Skeletal muscle tissue (tissue), 4 donors: ENCODE measurements around the gene ITSN2. TPM values are rescaled to one million over a fixed set of nuclear protein-coding genes. Genes with fewer than 3 reads are reported as not detected.

Experiments used
- H3K27ac ChIP-seq: one replicate; pipeline ENCODE4 v1.7.0; 2013; ENCODE audit warnings: mild to moderate bottlenecking, low read depth, low read length, inconsistent platforms
- H3K27me3 ChIP-seq, 3 donors: one replicate each; pipeline ENCODE4 v1.7.0; 2013; ENCODE audit warnings: low read length in 3 of 3; ENCODE audit not compliant: control insufficient read depth in 3 of 3, insufficient read depth in 3 of 3
- H3K36me3 ChIP-seq, 3 donors: one replicate each; pipeline ENCODE4 v1.7.0; 2013; ENCODE audit warnings: low read length in 3 of 3; ENCODE audit not compliant: control insufficient read depth in 3 of 3, insufficient read depth in 3 of 3
- H3K4me1 ChIP-seq, 3 donors: one replicate each; pipeline ENCODE4 v1.7.0; 2013; ENCODE audit warnings: low read length in 3 of 3, mild to moderate bottlenecking in 3 of 3; ENCODE audit not compliant: control insufficient read depth in 3 of 3, insufficient read depth in 3 of 3
- H3K4me3 ChIP-seq, 3 donors: one replicate each; pipeline ENCODE4 v1.7.0; 2013; ENCODE audit warnings: low read length in 3 of 3
- H3K9ac ChIP-seq, 3 donors: one replicate each; pipeline ENCODE4 v1.7.0; 2013; ENCODE audit warnings: low read length in 3 of 3, mild to moderate bottlenecking in 3 of 3, moderate library complexity in 2 of 3, low read depth in 1 of 3
- H3K9me3 ChIP-seq, 3 donors: one replicate each; pipeline ENCODE4 v1.7.0; 2013; ENCODE audit warnings: low read length in 3 of 3; ENCODE audit not compliant: control insufficient read depth in 3 of 3
- total RNA-seq: library from RNA; depleted of rRNA; stranded (reverse); fragments of >200 nt; gene quantifications from one replicate; pipeline ENCODE4 v1.2.3, GENCODE V29; 2014
- donor health status: Osteomylitis.

Gene ITSN2
- total RNA-seq, 1 donor from 2014 or later = 17.2 TPM

DNA sequence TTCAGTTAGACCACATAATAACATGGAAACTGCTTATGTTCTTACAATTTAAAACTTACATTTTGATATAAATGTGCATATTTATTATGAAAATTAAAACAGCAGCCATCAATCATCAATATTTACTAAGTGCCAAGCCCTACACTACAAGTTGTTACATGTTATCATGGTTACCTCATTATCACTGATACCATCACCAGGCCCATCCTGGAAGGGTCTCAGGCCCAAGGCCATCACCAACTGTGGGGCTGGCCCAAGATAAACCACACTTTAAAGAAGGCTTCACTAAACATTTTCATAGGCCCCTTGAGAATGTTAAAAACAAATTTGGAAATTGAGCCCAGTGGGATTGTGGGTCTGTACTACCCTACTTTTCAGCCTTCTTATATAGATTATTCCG lies 6.4 kb downstream of the ITSN2 start:
- H3K36me3 ChIP-seq = no peaks in the 10 kb centered on the region
- H3K9ac ChIP-seq = no peak overlapping the region
- no peak overlapping the region for H3K4me3 ChIP-seq
- H3K4me1 ChIP-seq = peaks cover 9 to 20% (median 15%) of the 10 kb centered on the region in 3 donors
- no peaks in the 10 kb centered on the region for H3K27me3 ChIP-seq
- no peak overlapping the region for H3K27ac ChIP-seq
- H3K9me3 ChIP-seq = no peaks in the 10 kb centered on the region

DNA sequence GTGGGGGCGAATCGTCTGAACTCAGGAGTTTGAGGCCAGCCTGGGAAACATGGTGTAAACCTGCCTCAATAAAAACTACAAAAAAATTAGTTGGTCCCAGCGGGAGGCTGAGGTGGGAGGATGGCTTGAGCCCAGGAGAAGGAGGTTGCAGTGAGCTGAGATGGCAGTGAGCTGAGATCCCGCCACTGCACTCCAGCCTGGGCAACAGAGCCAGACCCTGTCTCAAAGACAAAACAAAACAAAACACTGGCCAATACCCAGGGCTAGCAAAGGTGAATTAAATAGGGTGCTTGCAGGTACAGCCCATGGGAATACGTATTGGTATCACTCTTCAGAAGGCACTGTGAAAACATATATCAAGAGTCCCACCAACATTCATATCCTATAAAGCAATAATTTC lies 7.0 kb downstream of the ITSN2 start:
- no peaks in the 10 kb centered on the region for H3K36me3 ChIP-seq
- H3K4me1 ChIP-seq = peaks cover 9 to 20% (median 10%) of the 10 kb centered on the region in 3 donors
- no peaks in the 10 kb centered on the region for H3K9me3 ChIP-seq
- no peak overlapping the region for H3K4me3 ChIP-seq
- H3K9ac ChIP-seq = no peak overlapping the region
- no peaks in the 10 kb centered on the region for H3K27me3 ChIP-seq
- H3K27ac ChIP-seq = no peak overlapping the region

DNA sequence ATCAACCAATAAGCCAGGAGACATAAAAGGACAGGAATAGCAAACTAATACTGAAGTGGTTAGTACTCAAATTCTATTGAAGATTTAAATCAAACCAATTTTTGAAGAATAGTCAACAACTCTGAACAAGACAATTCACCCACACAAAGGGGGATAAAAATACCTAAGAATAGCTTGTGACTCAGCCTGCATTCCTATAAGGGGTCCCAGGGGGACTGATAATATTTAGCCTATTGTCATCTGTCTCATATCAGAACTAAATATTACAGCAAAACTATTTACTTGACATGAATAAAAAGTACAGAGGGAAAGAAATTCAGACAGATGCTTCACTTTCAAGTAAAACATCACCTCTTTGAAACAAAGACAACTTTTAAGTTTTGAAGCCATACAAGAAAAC lies 7.7 kb downstream of the ITSN2 start:
- Histone ChIP-seq H3K9me3 (no peaks in the 10 kb centered on the region), H3K4me1 (peaks cover 9 to 20% (median 10%) of the 10 kb centered on the region in 3 donors), H3K27ac (no peak overlapping the region), H3K4me3 (no peak overlapping the region), H3K27me3 (no peaks in the 10 kb centered on the region), H3K36me3 (no peaks in the 10 kb centered on the region), H3K9ac (no peak overlapping the region)

DNA sequence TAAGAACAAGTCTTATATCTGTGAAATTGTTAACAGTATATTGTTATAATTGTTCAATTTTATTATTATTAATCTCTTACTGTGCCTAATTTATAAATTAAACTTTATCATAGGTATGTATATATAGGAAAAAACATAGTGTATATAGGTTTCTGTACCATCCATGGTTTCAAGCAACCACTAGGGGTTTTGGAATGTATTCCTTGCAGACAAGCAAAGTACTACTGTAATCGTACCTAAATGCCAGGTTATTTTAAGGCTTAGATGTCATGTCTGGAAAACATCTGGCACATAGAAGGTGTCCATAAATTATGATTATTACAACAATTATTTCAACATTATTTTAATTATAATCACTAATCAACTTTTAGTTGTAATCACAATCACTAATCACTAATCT lies 8.4 kb downstream of the ITSN2 start:
- no peak overlapping the region for H3K4me3 ChIP-seq
- no peak overlapping the region for H3K9ac ChIP-seq
- no peaks in the 10 kb centered on the region for H3K36me3 ChIP-seq
- no peaks in the 10 kb centered on the region for H3K9me3 ChIP-seq
- no peaks in the 10 kb centered on the region for H3K27me3 ChIP-seq
- peaks cover 9 to 20% (median 10%) of the 10 kb centered on the region in 3 donors for H3K4me1 ChIP-seq
- no peak overlapping the region for H3K27ac ChIP-seq

DNA sequence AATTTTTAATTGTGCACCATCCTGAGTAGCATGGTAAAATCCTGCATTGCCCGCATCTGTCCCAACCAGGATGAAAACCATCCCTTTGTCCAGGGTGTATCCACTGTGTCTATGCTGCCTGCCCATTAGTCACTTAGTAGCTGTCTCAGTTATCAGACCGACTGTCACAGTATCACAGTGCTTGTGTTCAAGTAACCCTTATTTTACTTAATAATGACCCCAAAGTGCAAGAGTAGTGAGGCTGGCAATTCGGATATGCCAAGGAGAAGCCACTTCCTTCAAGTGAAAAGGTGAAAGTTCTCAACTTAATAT lies 8.8 kb downstream of the ITSN2 start:
- H3K27ac ChIP-seq = no peak overlapping the region
- no peaks in the 10 kb centered on the region for H3K9me3 ChIP-seq
- no peaks in the 10 kb centered on the region for H3K36me3 ChIP-seq
- peaks cover 9 to 20% (median 10%) of the 10 kb centered on the region in 3 donors for H3K4me1 ChIP-seq
- H3K27me3 ChIP-seq = no peaks in the 10 kb centered on the region
- peak overlapping the region in 1 of 3 donors; percentile 3 for H3K9ac ChIP-seq
- H3K4me3 ChIP-seq = peak overlapping the region in 1 of 3 donors; percentile 36

DNA sequence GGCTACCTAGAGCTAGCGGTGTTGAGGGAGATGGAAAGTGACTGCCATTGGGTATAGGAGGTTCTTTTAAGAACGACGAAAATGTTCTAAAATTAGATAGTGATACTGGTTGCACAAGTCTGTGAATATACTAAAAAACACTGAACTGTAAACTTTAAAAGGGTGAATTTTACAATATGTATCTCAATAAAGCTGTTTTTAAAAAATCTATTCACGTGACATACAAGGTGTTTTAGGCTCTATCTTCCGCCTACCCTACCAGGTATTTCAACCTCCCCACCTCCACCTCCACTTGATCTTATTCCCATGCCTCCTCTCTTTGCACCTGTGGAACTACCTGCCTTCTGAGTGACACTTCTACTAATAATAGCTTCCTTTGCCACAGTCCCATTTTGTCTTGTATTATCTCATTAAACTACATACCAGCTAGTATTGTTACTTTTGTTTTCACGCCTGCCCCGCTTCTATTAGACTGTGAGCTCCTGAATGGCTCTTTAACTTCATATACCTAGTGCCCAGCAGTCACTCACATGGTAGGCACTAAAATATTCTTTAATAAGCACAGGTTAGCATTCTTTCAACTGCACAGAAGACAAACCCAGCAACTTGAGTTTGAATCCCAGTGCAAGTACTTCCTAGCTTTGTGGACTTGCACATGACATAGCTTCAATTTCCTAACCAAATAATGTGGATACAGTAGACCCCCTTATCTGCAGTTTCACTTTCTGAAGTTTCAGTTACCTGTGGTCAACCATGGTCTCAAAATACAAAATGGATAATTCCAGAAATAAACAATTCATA lies 9.3 kb downstream of the ITSN2 start:
- Histone ChIP-seq H3K27me3 (no peaks in the 10 kb centered on the region), H3K9me3 (no peaks in the 10 kb centered on the region), H3K4me3 (peak overlapping the region in 1 of 3 donors; percentile 36), H3K27ac (no peak overlapping the region), H3K9ac (peak overlapping the region in 1 of 3 donors; percentile 3), H3K4me1 (peaks cover 9 to 20% (median 10%) of the 10 kb centered on the region in 3 donors), H3K36me3 (no peaks in the 10 kb centered on the region)

DNA sequence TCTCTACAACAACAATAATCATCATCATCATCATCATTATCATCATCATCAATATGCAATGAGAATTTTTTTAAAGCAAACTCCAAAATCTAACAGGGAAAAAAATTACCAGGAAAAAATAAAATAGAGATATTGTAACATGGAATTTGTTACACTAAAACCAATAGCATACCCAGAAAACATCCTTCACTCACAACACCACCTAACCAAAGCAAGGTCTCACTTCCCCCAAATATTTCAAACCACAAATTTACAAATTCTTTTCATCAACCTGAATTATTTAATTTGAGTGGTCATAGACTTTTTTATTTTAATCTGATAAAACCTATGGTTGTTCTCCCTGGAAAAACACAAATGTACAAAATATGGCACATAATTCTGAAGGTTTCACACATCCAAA lies 11.2 kb downstream of the ITSN2 start:
- Histone ChIP-seq H3K4me3 (no peak overlapping the region), H3K9me3 (no peaks in the 10 kb centered on the region), H3K27ac (no peak overlapping the region), H3K27me3 (no peaks in the 10 kb centered on the region), H3K36me3 (no peaks in the 10 kb centered on the region), H3K9ac (no peak overlapping the region), H3K4me1 (peaks cover 6 to 23% (median 9%) of the 10 kb centered on the region in 3 donors)

DNA sequence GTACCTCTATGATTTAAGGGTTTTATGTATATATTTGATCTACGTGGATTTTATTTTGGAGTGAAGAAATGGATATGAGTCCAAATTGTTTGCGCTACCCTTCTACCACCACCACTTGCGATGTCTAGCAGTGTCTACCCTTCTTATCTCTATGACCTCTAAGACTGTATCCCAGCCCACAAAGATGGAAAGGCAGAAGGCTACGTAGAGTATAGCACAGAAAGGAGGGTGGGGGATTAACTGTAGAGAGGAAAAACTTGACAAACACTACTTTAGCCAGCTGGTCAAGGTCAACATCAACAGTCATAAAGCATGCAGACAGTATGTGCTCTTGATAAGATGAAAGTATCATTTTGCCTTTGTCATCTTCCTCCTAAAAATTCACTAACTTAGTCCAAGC lies 14.4 kb downstream of the ITSN2 start:
- Histone ChIP-seq H3K9ac (no peak overlapping the region), H3K27ac (no peak overlapping the region), H3K4me3 (no peak overlapping the region), H3K36me3 (no peaks in the 10 kb centered on the region), H3K27me3 (no peaks in the 10 kb centered on the region), H3K9me3 (no peaks in the 10 kb centered on the region), H3K4me1 (peaks cover under 1 to 24% (median 10%) of the 10 kb centered on the region in 3 donors)

DNA sequence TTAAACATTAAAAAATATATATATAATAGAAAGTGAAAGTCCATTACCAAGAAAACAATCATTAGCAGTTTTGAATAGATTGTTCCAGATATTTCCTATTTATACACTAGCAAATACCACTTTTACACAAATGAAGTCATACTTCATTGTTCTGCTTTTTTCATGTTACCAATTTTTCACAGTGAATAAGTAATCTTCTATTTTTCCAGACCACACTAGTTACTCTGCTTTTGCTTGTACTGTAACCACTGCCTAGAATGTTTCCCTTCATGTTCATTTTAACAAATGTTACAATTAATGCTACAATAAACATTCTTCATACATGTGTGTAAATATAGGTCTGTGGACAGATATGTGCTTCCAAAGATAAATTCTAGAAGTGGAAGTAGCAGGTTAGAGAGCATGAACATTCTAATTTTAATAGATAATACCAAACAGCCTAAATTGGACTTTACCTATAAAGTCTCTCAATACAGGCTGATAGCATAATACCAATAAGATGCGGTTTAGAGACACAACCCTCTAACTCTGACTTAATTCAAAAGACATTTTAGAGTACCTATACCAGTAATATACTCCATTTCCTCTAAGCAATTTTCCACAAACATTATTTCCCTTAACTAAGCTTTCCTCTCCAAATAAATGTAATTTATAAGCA lies 17.0 kb downstream of the ITSN2 start:
- Histone ChIP-seq H3K9ac (peak overlapping the region in 1 of 3 donors; percentile 0), H3K9me3 (no peaks in the 10 kb centered on the region), H3K27me3 (no peaks in the 10 kb centered on the region), H3K4me3 (no peak overlapping the region), H3K27ac (no peak overlapping the region), H3K36me3 (no peaks in the 10 kb centered on the region), H3K4me1 (peaks cover 0 to 11% (median 10%) of the 10 kb centered on the region in 3 donors)

DNA sequence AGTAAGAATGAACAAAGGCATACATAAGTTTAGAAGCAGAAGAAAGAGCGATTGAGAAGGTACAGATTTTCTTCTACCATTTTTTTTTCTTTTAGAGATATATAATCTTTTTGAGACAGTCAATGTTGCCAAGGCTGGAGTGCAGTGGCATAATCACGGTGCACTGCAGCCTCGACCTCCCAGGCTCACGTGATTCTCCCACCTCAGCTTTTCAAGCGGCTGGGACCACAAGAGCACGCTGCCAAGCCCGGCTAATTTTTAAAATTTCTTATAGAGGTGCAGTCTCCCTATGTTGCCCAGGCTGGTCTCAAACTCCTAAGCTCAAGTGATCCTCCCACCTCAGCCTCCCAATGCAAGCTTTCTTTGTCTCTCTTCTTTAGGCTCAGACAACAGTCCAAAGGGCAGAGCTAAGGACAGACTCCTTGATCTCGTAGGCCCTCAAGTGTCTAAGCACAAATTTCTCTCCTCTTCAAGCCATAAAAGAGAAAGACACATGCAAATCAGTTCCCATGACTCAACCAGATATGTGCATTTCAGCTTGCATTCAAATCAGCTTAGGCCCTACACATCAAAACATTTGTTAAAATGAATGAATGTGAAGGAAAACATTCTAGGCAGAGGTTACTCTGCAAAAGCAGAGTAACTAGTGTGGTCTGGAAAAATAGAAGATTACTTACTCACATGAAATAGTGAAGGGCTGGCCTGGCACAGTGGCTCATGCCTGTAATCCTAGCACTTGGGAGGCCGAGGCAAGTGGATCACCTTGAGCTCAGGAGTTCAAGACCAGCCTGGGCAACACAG lies 18.0 kb downstream of the ITSN2 start:
- no peak overlapping the region for H3K4me3 ChIP-seq
- no peak overlapping the region for H3K9ac ChIP-seq
- H3K36me3 ChIP-seq = no peaks in the 10 kb centered on the region
- H3K4me1 ChIP-seq = peaks cover 0 to 11% (median 10%) of the 10 kb centered on the region in 3 donors
- H3K27ac ChIP-seq = no peak overlapping the region
- no peaks in the 10 kb centered on the region for H3K9me3 ChIP-seq
- no peaks in the 10 kb centered on the region for H3K27me3 ChIP-seq
